Vagina (tissue), 2 donors: ENCODE data around the gene ALLC. TPM values are rescaled to one million over a fixed set of nuclear protein-coding genes. Genes with fewer than 3 reads are reported as not detected.
"Not testable (repeated sequence)": the region's sequence is repeated elsewhere in the genome, so short reads cannot be mapped to it uniquely, and the experiment has no call there.

Experiments used
- DNase-seq, 2 donors: peaks; one replicate each; pipeline ENCODE4 v3.0.0-alpha.2; 2017; ENCODE audit errors: extremely low spot score in 2 of 2
- H3K27ac ChIP-seq: fragments of 200-600 bp; sonication (generic); one replicate; pipeline ENCODE4 v1.5.1; 2019
- H3K27me3 ChIP-seq: fragments of 200-600 bp; sonication (generic); one replicate; pipeline ENCODE4 v1.5.1; 2019
- H3K36me3 ChIP-seq, 2 donors: fragments of 200-600 bp; sonication (generic); one replicate each; pipeline ENCODE4 v1.5.1; 2017 to 2019
- H3K4me1 ChIP-seq: fragments of 200-600 bp; sonication (generic); one replicate; pipeline ENCODE4 v1.5.1; 2019
- H3K4me3 ChIP-seq, 2 donors: fragments of 200-600 bp; sonication (generic); 1 replicate in 1 of 2; 2 replicates in 1 of 2; pipeline ENCODE4 v1.5.1; 2016 to 2019
- H3K9me3 ChIP-seq: fragments of 200-600 bp; sonication (generic); one replicate; pipeline ENCODE4 v1.5.1; 2019
- POLR2A ChIP-seq, 2 donors: fragments of 450-650 bp; IDR thresholded peaks; one replicate each; pipeline ENCODE4 v1.6.1; 2017; ENCODE audit warnings: antibody characterized with exemption in 2 of 2, mild to moderate bottlenecking in 2 of 2, moderate library complexity in 2 of 2
- POLR2AphosphoS5 ChIP-seq, 2 donors: sonication (generic); formaldehyde crosslinking; IDR thresholded peaks; one replicate each; pipeline ENCODE4 v1.9.0; 2017; ENCODE audit warnings: antibody characterized with exemption in 2 of 2, mild to moderate bottlenecking in 2 of 2, low read depth in 1 of 2; ENCODE audit not compliant: insufficient read depth in 1 of 2
- intact Hi-C: fragments of 100-400 bp; cut with DNase I; formaldehyde crosslinking; loops from one replicate; pipeline ENCODE4 v1.15.1; 2023
- total RNA-seq: library from RNA; depleted of rRNA; stranded (reverse); fragments of >200 nt; gene quantifications from one replicate; pipeline ENCODE4 v1.2.3, GENCODE V29; 2016
- TF ChIP-seq, protein P1 (sequence below), 3 experiments: fragments of 450-650 bp in 2 of 3; fragments of 200-600 bp in 1 of 3; sonication (generic) in 1 of 3; IDR thresholded peaks; one replicate each; pipeline ENCODE4 v1.5.1; 2017 to 2019; ENCODE audit warnings: antibody characterized with exemption in 3 of 3, mild to moderate bottlenecking in 2 of 3, moderate library complexity in 2 of 3

ALLC gene
- total RNA-seq, 1 donor from 2014 or later, result not detected

DNA sequence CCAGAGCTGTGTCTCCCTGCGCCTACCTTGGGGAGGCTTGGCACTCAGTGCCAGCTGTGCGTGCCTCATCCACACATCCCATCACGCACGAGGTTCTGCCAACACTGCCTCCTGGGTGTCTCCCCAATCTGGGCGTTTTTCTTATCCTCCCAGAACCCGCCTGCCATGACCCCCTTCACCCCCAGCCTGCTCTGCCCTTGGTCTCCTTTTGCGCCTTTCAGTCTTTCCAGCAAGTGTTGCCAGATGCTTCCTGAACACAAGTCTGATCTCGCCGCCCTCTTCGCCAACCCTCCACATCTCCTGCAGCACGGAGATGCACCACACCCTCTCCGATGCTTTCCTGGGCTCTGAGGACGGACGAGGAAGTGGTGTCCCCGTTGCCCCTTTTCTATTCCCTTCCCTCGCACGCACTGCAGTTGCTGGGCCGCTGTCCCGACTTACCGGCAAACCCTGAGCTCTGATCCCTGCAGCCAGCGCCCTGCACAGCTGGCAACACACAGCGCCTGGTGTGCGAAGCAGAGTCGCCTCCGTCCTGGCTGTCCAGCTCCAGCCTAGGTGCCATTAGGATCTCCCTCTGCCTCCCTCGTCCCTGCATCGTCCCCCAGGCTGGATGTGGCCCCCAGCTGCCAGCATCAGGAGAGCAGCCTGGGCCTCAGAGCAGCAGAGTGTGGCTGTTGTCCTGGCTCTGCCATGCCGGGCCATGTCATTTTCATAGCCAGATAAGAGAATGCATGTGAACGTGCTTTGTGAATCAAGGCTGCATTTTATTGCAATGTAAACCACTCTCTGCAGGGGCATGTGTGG lies 22.6 kb upstream of the ALLC start:
- TF ChIP-seq POLR2A (IDR thresholded peaks at IDR 0.05), result no peak
- TF ChIP-seq POLR2AphosphoS5 (IDR thresholded peaks at IDR 0.05; ENCODE audit: insufficient read depth in 1 of 2, low read depth in 1 of 2), result no peak
- TF ChIP-seq, protein P1, sequence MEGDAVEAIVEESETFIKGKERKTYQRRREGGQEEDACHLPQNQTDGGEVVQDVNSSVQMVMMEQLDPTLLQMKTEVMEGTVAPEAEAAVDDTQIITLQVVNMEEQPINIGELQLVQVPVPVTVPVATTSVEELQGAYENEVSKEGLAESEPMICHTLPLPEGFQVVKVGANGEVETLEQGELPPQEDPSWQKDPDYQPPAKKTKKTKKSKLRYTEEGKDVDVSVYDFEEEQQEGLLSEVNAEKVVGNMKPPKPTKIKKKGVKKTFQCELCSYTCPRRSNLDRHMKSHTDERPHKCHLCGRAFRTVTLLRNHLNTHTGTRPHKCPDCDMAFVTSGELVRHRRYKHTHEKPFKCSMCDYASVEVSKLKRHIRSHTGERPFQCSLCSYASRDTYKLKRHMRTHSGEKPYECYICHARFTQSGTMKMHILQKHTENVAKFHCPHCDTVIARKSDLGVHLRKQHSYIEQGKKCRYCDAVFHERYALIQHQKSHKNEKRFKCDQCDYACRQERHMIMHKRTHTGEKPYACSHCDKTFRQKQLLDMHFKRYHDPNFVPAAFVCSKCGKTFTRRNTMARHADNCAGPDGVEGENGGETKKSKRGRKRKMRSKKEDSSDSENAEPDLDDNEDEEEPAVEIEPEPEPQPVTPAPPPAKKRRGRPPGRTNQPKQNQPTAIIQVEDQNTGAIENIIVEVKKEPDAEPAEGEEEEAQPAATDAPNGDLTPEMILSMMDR (IDR thresholded peaks at IDR 0.05), result no peak
- intact Hi-C loops, result no loop called here
- H3K36me3 ChIP-seq, result no peaks in the 10 kb centered on the region
- no peak overlapping the region for H3K27ac ChIP-seq
- H3K4me1 ChIP-seq, result no peaks in the 10 kb centered on the region
- no peaks in the 10 kb centered on the region for H3K27me3 ChIP-seq
- peak; percentile 81 to 89 for DNase-seq
- H3K9me3 ChIP-seq, result no peaks in the 10 kb centered on the region
- no peak overlapping the region for H3K4me3 ChIP-seq

DNA sequence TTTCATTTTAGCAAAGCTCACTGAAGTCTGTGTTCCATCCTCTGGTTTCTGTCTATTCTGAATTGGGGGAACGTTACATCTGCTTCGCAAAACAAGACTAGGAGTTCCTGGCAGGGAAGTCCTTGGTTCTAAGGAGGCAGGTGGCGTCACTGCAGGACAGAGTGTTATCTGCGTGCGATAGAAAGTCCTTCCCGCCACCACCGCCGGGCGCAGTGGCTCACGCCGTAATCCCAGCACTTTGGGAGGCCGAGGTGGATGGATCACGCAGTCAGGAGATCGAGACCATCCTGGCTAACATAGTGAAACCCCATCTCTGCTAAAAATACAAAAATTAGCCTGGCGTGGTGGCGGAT lies 22.0 kb upstream of the ALLC start:
- peak in 1 of 2 donors; percentile 22 for DNase-seq
- intact Hi-C loops, H3K9me3 ChIP-seq, H3K27me3 ChIP-seq, H3K4me3 ChIP-seq, H3K4me1 ChIP-seq, H3K27ac ChIP-seq, H3K36me3 ChIP-seq: not testable (repeated sequence)

GRCh38 chr2:3636586-3637310 lies 21.3 kb upstream of the ALLC start:
- H3K4me3 ChIP-seq, result no peak overlapping the region
- TF ChIP-seq, protein P1 (IDR thresholded peaks at IDR 0.05), result no peak
- TF ChIP-seq POLR2AphosphoS5 (IDR thresholded peaks at IDR 0.05; ENCODE audit: insufficient read depth in 1 of 2, low read depth in 1 of 2) (no peak), POLR2A (IDR thresholded peaks at IDR 0.05) (no peak)
- intact Hi-C loops, result no loop called here
- no peaks in the 10 kb centered on the region for H3K4me1 ChIP-seq
- no peaks in the 10 kb centered on the region for H3K27me3 ChIP-seq
- no peak overlapping the region for H3K27ac ChIP-seq
- no peaks in the 10 kb centered on the region for H3K36me3 ChIP-seq
- DNase-seq, result peak; percentile 74
- H3K9me3 ChIP-seq, result no peaks in the 10 kb centered on the region

- Histone ChIP-seq H3K36me3 (no peaks in the 10 kb centered on the region), H3K4me1 (no peaks in the 10 kb centered on the region), H3K9me3 (no peaks in the 10 kb centered on the region), H3K27me3 (no peaks in the 10 kb centered on the region), H3K27ac (no peak overlapping the region), H3K4me3 (no peak overlapping the region)
- peak; percentile 40 to 70 for DNase-seq
- intact Hi-C loops, result no loop called here
- TF ChIP-seq, protein P1 (IDR thresholded peaks at IDR 0.05), result no peak
- TF ChIP-seq POLR2AphosphoS5 (IDR thresholded peaks at IDR 0.05; ENCODE audit: insufficient read depth in 1 of 2, low read depth in 1 of 2), result no peak
- no peak for TF ChIP-seq POLR2A (IDR thresholded peaks at IDR 0.05)
Observed at GRCh38 chr2:3637311-3637675, 20.7 kb upstream of the ALLC start.

- H3K27me3 ChIP-seq, result no peaks in the 10 kb centered on the region
- TF ChIP-seq, protein P1 (IDR thresholded peaks at IDR 0.05), result no peak
- TF ChIP-seq POLR2A (IDR thresholded peaks at IDR 0.05) (no peak), POLR2AphosphoS5 (IDR thresholded peaks at IDR 0.05; ENCODE audit: insufficient read depth in 1 of 2, low read depth in 1 of 2) (no peak)
- no peak overlapping the region for H3K4me3 ChIP-seq
- H3K9me3 ChIP-seq, result no peaks in the 10 kb centered on the region
- no peaks in the 10 kb centered on the region for H3K36me3 ChIP-seq
- no peaks in the 10 kb centered on the region for H3K4me1 ChIP-seq
- intact Hi-C loops, result no loop called here
- no peak overlapping the region for H3K27ac ChIP-seq
- DNase-seq, result peak; percentile 72 to 85
Observed at GRCh38 chr2:3637692-3638455, 20.1 kb upstream of the ALLC start.
